IPS-18a (cell line): Measurements from ENCODE around the gene RLBP1.

ENCODE experiments used
- H3K27ac ChIP-seq: one replicate; pipeline ENCODE4 v1.5.1; 2013; ENCODE audit warnings: low read length
- H3K27me3 ChIP-seq: one replicate; pipeline ENCODE4 v1.6.1; 2013; ENCODE audit warnings: mild to moderate bottlenecking, low read length; ENCODE audit not compliant: control insufficient read depth, insufficient read depth
- H3K36me3 ChIP-seq: one replicate; pipeline ENCODE4 v1.6.1; 2013; ENCODE audit warnings: low read depth, low read length; ENCODE audit not compliant: control insufficient read depth
- H3K4me1 ChIP-seq: one replicate; pipeline ENCODE4 v1.6.1; 2013; ENCODE audit warnings: low read depth, low read length; ENCODE audit not compliant: control insufficient read depth
- H3K4me3 ChIP-seq: one replicate; pipeline ENCODE4 v1.5.1; 2013; ENCODE audit warnings: low read length
- H3K9ac ChIP-seq: one replicate; pipeline ENCODE4 v1.6.1; 2013; ENCODE audit warnings: mild to moderate bottlenecking, low read length, moderate library complexity
- H3K9me3 ChIP-seq: one replicate; pipeline ENCODE4 v1.6.1; 2013; ENCODE audit warnings: low read depth, low read length; ENCODE audit not compliant: control insufficient read depth

Gene RLBP1

GRCh38 chr15:89203705-89204273 is 17.6 kb downstream of the RLBP1 start:
- no peaks in the 10 kb centered on the region for H3K27me3 ChIP-seq
- H3K4me1 ChIP-seq, result peaks cover 19% of the 10 kb centered on the region
- no peak overlapping the region for H3K9ac ChIP-seq
- no peaks in the 10 kb centered on the region for H3K9me3 ChIP-seq
- H3K27ac ChIP-seq, result no peak overlapping the region
- no peaks in the 10 kb centered on the region for H3K36me3 ChIP-seq
- no peak overlapping the region for H3K4me3 ChIP-seq

- H3K36me3 ChIP-seq, result no peaks in the 10 kb centered on the region
- no peaks in the 10 kb centered on the region for H3K27me3 ChIP-seq
- no peak overlapping the region for H3K27ac ChIP-seq
- H3K4me1 ChIP-seq, result peaks cover 41% of the 10 kb centered on the region
- H3K9ac ChIP-seq, result no peak overlapping the region
- no peaks in the 10 kb centered on the region for H3K9me3 ChIP-seq
- H3K4me3 ChIP-seq, result no peak overlapping the region
Measured at GRCh38 chr15:89201465-89202005, 19.8 kb downstream of the RLBP1 start.

GRCh38 chr15:89200182-89200581 is 21.2 kb downstream of the RLBP1 start:
- Histone ChIP-seq H3K36me3 (no peaks in the 10 kb centered on the region), H3K27ac (no peak overlapping the region), H3K4me3 (no peak overlapping the region), H3K4me1 (peaks cover 45% of the 10 kb centered on the region), H3K9ac (no peak overlapping the region), H3K9me3 (no peaks in the 10 kb centered on the region), H3K27me3 (no peaks in the 10 kb centered on the region)

GRCh38 chr15:89199746-89200145 is 21.6 kb downstream of the RLBP1 start:
- H3K36me3 ChIP-seq, result no peaks in the 10 kb centered on the region

GRCh38 chr15:89198934-89199333 is 22.4 kb downstream of the RLBP1 start:
- Histone ChIP-seq H3K27ac (no peak overlapping the region), H3K27me3 (no peaks in the 10 kb centered on the region), H3K9me3 (no peaks in the 10 kb centered on the region), H3K9ac (peak overlapping the region; percentile 14), H3K36me3 (no peaks in the 10 kb centered on the region), H3K4me3 (no peak overlapping the region), H3K4me1 (peaks cover 45% of the 10 kb centered on the region)

More at GRCh38 chr15:89199746-89200145, 21.6 kb downstream of the RLBP1 start:
- no peak overlapping the region for H3K4me3 ChIP-seq
- H3K9me3 ChIP-seq, result no peaks in the 10 kb centered on the region
- no peaks in the 10 kb centered on the region for H3K27me3 ChIP-seq
- no peak overlapping the region for H3K27ac ChIP-seq
- no peak overlapping the region for H3K9ac ChIP-seq
- peaks cover 45% of the 10 kb centered on the region for H3K4me1 ChIP-seq

- Histone ChIP-seq H3K4me3 (no peak overlapping the region), H3K4me1 (peaks cover 45% of the 10 kb centered on the region), H3K27ac (no peak overlapping the region), H3K9me3 (no peaks in the 10 kb centered on the region), H3K36me3 (no peaks in the 10 kb centered on the region), H3K27me3 (no peaks in the 10 kb centered on the region), H3K9ac (peak overlapping the region; percentile 14)
Measured at GRCh38 chr15:89198196-89198595, 23.2 kb downstream of the RLBP1 start.

- no peaks in the 10 kb centered on the region for H3K9me3 ChIP-seq
- no peaks in the 10 kb centered on the region for H3K36me3 ChIP-seq
- H3K4me3 ChIP-seq, result peak overlapping the region; percentile 11
- H3K27ac ChIP-seq, result peak overlapping the region; percentile 21
- no peaks in the 10 kb centered on the region for H3K27me3 ChIP-seq
- peak overlapping the region; percentile 14 for H3K9ac ChIP-seq
- H3K4me1 ChIP-seq, result peaks cover 44% of the 10 kb centered on the region
Measured at GRCh38 chr15:89197503-89197971, 23.8 kb downstream of the RLBP1 start.

- peak overlapping the region; percentile 11 for H3K4me3 ChIP-seq
- H3K4me1 ChIP-seq, result peaks cover 39% of the 10 kb centered on the region
- H3K27ac ChIP-seq, result peak overlapping the region; percentile 21
- H3K36me3 ChIP-seq, result no peaks in the 10 kb centered on the region
- no peak overlapping the region for H3K9ac ChIP-seq
- H3K9me3 ChIP-seq, result no peaks in the 10 kb centered on the region
- H3K27me3 ChIP-seq, result no peaks in the 10 kb centered on the region
Measured at GRCh38 chr15:89196994-89197393, 24.4 kb downstream of the RLBP1 start.

GRCh38 chr15:89196241-89196640 is 25.1 kb downstream of the RLBP1 start:
- no peak overlapping the region for H3K4me3 ChIP-seq
- no peak overlapping the region for H3K27ac ChIP-seq
- peaks cover 36% of the 10 kb centered on the region for H3K4me1 ChIP-seq
- no peaks in the 10 kb centered on the region for H3K27me3 ChIP-seq
- H3K36me3 ChIP-seq, result no peaks in the 10 kb centered on the region
- H3K9me3 ChIP-seq, result no peaks in the 10 kb centered on the region
- H3K9ac ChIP-seq, result no peak overlapping the region

GRCh38 chr15:89195836-89196235 is 25.5 kb downstream of the RLBP1 start:
- H3K4me1 ChIP-seq, result peaks cover 36% of the 10 kb centered on the region
- H3K4me3 ChIP-seq, result no peak overlapping the region
- no peaks in the 10 kb centered on the region for H3K9me3 ChIP-seq
- no peak overlapping the region for H3K9ac ChIP-seq
- no peak overlapping the region for H3K27ac ChIP-seq
- peaks cover 3% of the 10 kb centered on the region for H3K36me3 ChIP-seq
- H3K27me3 ChIP-seq, result no peaks in the 10 kb centered on the region

- no peak overlapping the region for H3K4me3 ChIP-seq
- no peak overlapping the region for H3K27ac ChIP-seq
- H3K27me3 ChIP-seq, result no peaks in the 10 kb centered on the region
- H3K9me3 ChIP-seq, result no peaks in the 10 kb centered on the region
- H3K4me1 ChIP-seq, result peaks cover 34% of the 10 kb centered on the region
- H3K36me3 ChIP-seq, result peaks cover 11% of the 10 kb centered on the region
- no peak overlapping the region for H3K9ac ChIP-seq
Measured at GRCh38 chr15:89194608-89195007, 26.8 kb downstream of the RLBP1 start.

- H3K4me3 ChIP-seq, result no peak overlapping the region
- H3K27ac ChIP-seq, result no peak overlapping the region
- peaks cover 15% of the 10 kb centered on the region for H3K4me1 ChIP-seq
- no peaks in the 10 kb centered on the region for H3K27me3 ChIP-seq
- H3K36me3 ChIP-seq, result peaks cover 11% of the 10 kb centered on the region
- no peak overlapping the region for H3K9ac ChIP-seq
- H3K9me3 ChIP-seq, result no peaks in the 10 kb centered on the region
Measured at GRCh38 chr15:89192766-89193165, 28.6 kb downstream of the RLBP1 start.
